ENCODE data around the gene PCAT6.
"Not testable (repeated sequence)": the region's sequence is repeated elsewhere in the genome, so short reads cannot be mapped to it uniquely, and the experiment has no call there.

Gene PCAT6

GRCh38 chr1:202810615-202811295, at the start of gene PCAT6:
Gene PCAT6 (plus strand): TSS chr1:202810954.
- DNase-seq (ENCODE audit: low read depth), result peak; percentile 98

GRCh38 chr1:202762019-202762418, 48.7 kb upstream of the PCAT6 start:
- no peak for DNase-seq (ENCODE audit: low read depth)

GRCh38 chr1:202765721-202766120, 45.0 kb upstream of the PCAT6 start:
- DNase-seq (ENCODE audit: low read depth), result no peak

GRCh38 chr1:202770135-202770534, 40.6 kb upstream of the PCAT6 start:
- no peak for DNase-seq (ENCODE audit: low read depth)

- DNase-seq (ENCODE audit: low read depth), result no peak
These were observed 29.6 kb upstream of the PCAT6 start for GRCh38 chr1:202781180-202781579.

GRCh38 chr1:202786804-202787203, 23.9 kb upstream of the PCAT6 start:
- no peak for DNase-seq (ENCODE audit: low read depth)

- DNase-seq (ENCODE audit: low read depth), result no peak
These were observed 22.0 kb upstream of the PCAT6 start for GRCh38 chr1:202788800-202789199.

- DNase-seq (ENCODE audit: low read depth), result no peak
These were observed 19.5 kb upstream of the PCAT6 start for GRCh38 chr1:202791077-202791747.

- no peak for DNase-seq (ENCODE audit: low read depth)
These were observed 16.6 kb upstream of the PCAT6 start for GRCh38 chr1:202794051-202794740.

- DNase-seq (ENCODE audit: low read depth), result not testable (repeated sequence)
These were observed 15.8 kb upstream of the PCAT6 start for GRCh38 chr1:202794931-202795330.

- DNase-seq (ENCODE audit: low read depth), result no peak
These were observed 14.1 kb upstream of the PCAT6 start for GRCh38 chr1:202796670-202797069.

- no peak for DNase-seq (ENCODE audit: low read depth)
These were observed 12.5 kb upstream of the PCAT6 start for GRCh38 chr1:202798260-202798659.

GRCh38 chr1:202798792-202799331, 11.9 kb upstream of the PCAT6 start:
- no peak for DNase-seq (ENCODE audit: low read depth)

- no peak for DNase-seq (ENCODE audit: low read depth)
These were observed 10.0 kb upstream of the PCAT6 start for GRCh38 chr1:202800742-202801141.

GRCh38 chr1:202801175-202801574, 9.6 kb upstream of the PCAT6 start:
- DNase-seq (ENCODE audit: low read depth), result no peak

- DNase-seq (ENCODE audit: low read depth), result no peak
These were observed 8.7 kb upstream of the PCAT6 start for GRCh38 chr1:202802034-202802433.

- peak; percentile 49 for DNase-seq (ENCODE audit: low read depth)
These were observed 7.5 kb upstream of the PCAT6 start for GRCh38 chr1:202802998-202803932.

- DNase-seq (ENCODE audit: low read depth), result no peak
These were observed 6.6 kb upstream of the PCAT6 start for GRCh38 chr1:202804126-202804525.

GRCh38 chr1:202805886-202806844, 4.6 kb upstream of the PCAT6 start:
- peak; percentile 17 for DNase-seq (ENCODE audit: low read depth)

GRCh38 chr1:202806845-202807450, 3.8 kb upstream of the PCAT6 start:
- DNase-seq (ENCODE audit: low read depth), result no peak

Measured in fibroblast of gingiva (primary cell).